Measurements from ENCODE around the gene TMEM79. TPM values are rescaled to one million over a fixed set of nuclear protein-coding genes. Genes with fewer than 3 reads are reported as not detected.

TMEM79 gene
- total RNA-seq, 2 experiments from 2014 or later, result 8.0 to 8.2 TPM

GRCh38 chr1:156303241-156303640 is 19.1 kb downstream of the TMEM79 start:
- ATAC-seq, result no peak
- intact Hi-C loops (cut with micrococcal nuclease), result no loop called here
- no peak for TF ChIP-seq CTCF (IDR thresholded peaks at IDR 0.05)
- H3K4me3 Mint-ChIP-seq, result no peak overlapping the region
- ChIA-PET POLR2A (interaction anchor here (0.6 to 5.1 kb wide), 4 partner anchors 20 to 230 kb away, joined by 3 to 23 read pairs (median 4); partner anchors contain the start of genes SMG5 and TMEM79), CTCF (interaction anchor here (2.3 kb wide), 1 partner anchor 16 kb away, joined by 7 read pairs; no protein-coding TSS in a partner anchor)
- no peaks in the 10 kb centered on the region for H3K9me3 Mint-ChIP-seq
- H3K4me1 Mint-ChIP-seq (ENCODE audit: low read depth), result peaks cover 2% of the 10 kb centered on the region
- DNase-seq, result no peak
- H3K36me3 Mint-ChIP-seq (ENCODE audit: low read depth), result peaks cover 15% of the 10 kb centered on the region
- H3K27me3 Mint-ChIP-seq, result no peaks in the 10 kb centered on the region
- H3K27ac Mint-ChIP-seq, result no peak overlapping the region

GRCh38 chr1:156305215-156305614 is 21.1 kb downstream of the TMEM79 start:
- intact Hi-C loops (cut with micrococcal nuclease), result no loop called here
- H3K4me3 Mint-ChIP-seq, result no peak overlapping the region
- H3K27me3 Mint-ChIP-seq, result no peaks in the 10 kb centered on the region
- DNase-seq, result no peak
- no peak overlapping the region for H3K27ac Mint-ChIP-seq
- peaks cover 2% of the 10 kb centered on the region for H3K4me1 Mint-ChIP-seq (ENCODE audit: low read depth)
- ChIA-PET CTCF (interaction anchor here (1.0 kb wide), 1 partner anchor 31 kb away, joined by 3 read pairs; no protein-coding TSS in a partner anchor), POLR2A (interaction anchor here (0.6 to 5.1 kb wide), 3 partner anchors 22 to 363 kb away, joined by 3 to 23 read pairs (median 4); partner anchors contain the start of genes SMG5 and TMEM79)
- no peaks in the 10 kb centered on the region for H3K9me3 Mint-ChIP-seq
- ATAC-seq, result no peak
- TF ChIP-seq CTCF (IDR thresholded peaks at IDR 0.05), result no peak
- H3K36me3 Mint-ChIP-seq (ENCODE audit: low read depth), result peaks cover 24% of the 10 kb centered on the region

- no peak overlapping the region for H3K27ac Mint-ChIP-seq
These were observed 24.0 kb downstream of the TMEM79 start for GRCh38 chr1:156308078-156308477.

GRCh38 chr1:156310962-156311361 is 26.8 kb downstream of the TMEM79 start:
- POLR2A ChIA-PET, result no interaction called here
- H3K27me3 Mint-ChIP-seq, result no peaks in the 10 kb centered on the region
- no peak for DNase-seq
- intact Hi-C loops (cut with micrococcal nuclease), result no loop called here
- H3K27ac Mint-ChIP-seq, result no peak overlapping the region
- H3K4me3 Mint-ChIP-seq, result no peak overlapping the region
- no peak for TF ChIP-seq CTCF (IDR thresholded peaks at IDR 0.05)
- no peaks in the 10 kb centered on the region for H3K9me3 Mint-ChIP-seq
- CTCF ChIA-PET, result interaction anchor here (1.0 kb wide), 1 partner anchor 8 kb away, joined by 4 read pairs; no protein-coding TSS in a partner anchor
- H3K36me3 Mint-ChIP-seq (ENCODE audit: low read depth), result peaks cover 47% of the 10 kb centered on the region
- ATAC-seq, result no peak
- no peaks in the 10 kb centered on the region for H3K4me1 Mint-ChIP-seq (ENCODE audit: low read depth)

More at GRCh38 chr1:156308078-156308477, 24.0 kb downstream of the TMEM79 start:
- Mint-ChIP-seq H3K9me3 (no peaks in the 10 kb centered on the region), H3K4me1 (ENCODE audit: low read depth) (peaks cover 2% of the 10 kb centered on the region), H3K27me3 (no peaks in the 10 kb centered on the region), H3K4me3 (no peak overlapping the region), H3K36me3 (ENCODE audit: low read depth) (peaks cover 37% of the 10 kb centered on the region)
- ChIA-PET POLR2A (interaction anchor here (0.6 to 1.4 kb wide), 4 partner anchors 18 to 49 kb away, joined by 3 to 4 read pairs (median 3); partner anchors contain the start of gene SMG5), CTCF (interaction anchor here (1.0 to 1.2 kb wide), 2 partner anchors 12 to 25 kb away, joined by 3 read pairs; partner anchors contain the start of gene SMG5)
- TF ChIP-seq CTCF (IDR thresholded peaks at IDR 0.05), result no peak
- no peak for ATAC-seq
- intact Hi-C loops (cut with micrococcal nuclease), result no loop called here
- DNase-seq, result no peak

GRCh38 chr1:156316909-156317308 is 32.8 kb downstream of the TMEM79 start:
- DNase-seq (no peak), ATAC-seq (no peak)
- POLR2A ChIA-PET, result interaction anchor here (0.7 to 1.9 kb wide), 3 partner anchors 20 to 164 kb away, joined by 3 to 9 read pairs (median 3); no protein-coding TSS in a partner anchor
- Mint-ChIP-seq H3K4me3 (no peak overlapping the region), H3K4me1 (ENCODE audit: low read depth) (no peaks in the 10 kb centered on the region), H3K9me3 (no peaks in the 10 kb centered on the region), H3K36me3 (ENCODE audit: low read depth) (peaks cover 56% of the 10 kb centered on the region), H3K27me3 (no peaks in the 10 kb centered on the region), H3K27ac (no peak overlapping the region)
- TF ChIP-seq CTCF (IDR thresholded peaks at IDR 0.05), result no peak
- intact Hi-C loops (cut with micrococcal nuclease), result no loop called here
- CTCF ChIA-PET, result interaction anchor here (1.1 to 4.0 kb wide), 6 partner anchors 20 to 220 kb away, joined by 3 to 37 read pairs (median 4); partner anchors contain the start of gene SMG5

Data from activated CD8-positive, alpha-beta T cell treated with anti-CD3 and anti-CD28 coated beads for 36 hours (primary cell).